Liver (tissue), 9 donors: ENCODE data around the gene TJP3. TPM values are rescaled to one million over a fixed set of nuclear protein-coding genes. Genes with fewer than 3 reads are reported as not detected.

Experiments used
- DNase-seq: peaks from one replicate; pipeline ENCODE4 v3.0.0-alpha.2; 2017; ENCODE audit warnings: low spot score
- H3K27ac ChIP-seq, 2 donors: one replicate each; pipeline ENCODE4 v1.7.0; 2013; ENCODE audit warnings: inconsistent platforms in 2 of 2, low read length in 2 of 2, control low read depth in 1 of 2, low read depth in 1 of 2, mild to moderate bottlenecking in 1 of 2
- H3K27me3 ChIP-seq, 4 donors: one replicate each; pipeline versions ENCODE4 v1.6.1 to v1.7.0; 2013; ENCODE audit warnings: low read length in 3 of 4, inconsistent platforms in 1 of 4, mild to moderate bottlenecking in 1 of 4, moderate library complexity in 1 of 4; ENCODE audit not compliant: control insufficient read depth in 4 of 4, insufficient read depth in 4 of 4
- H3K36me3 ChIP-seq, 4 donors: one replicate each; pipeline versions ENCODE4 v1.6.1 to v1.7.0; 2013; ENCODE audit warnings: low read length in 3 of 4, mild to moderate bottlenecking in 3 of 4, low read depth in 1 of 4, moderate library complexity in 1 of 4; ENCODE audit not compliant: control insufficient read depth in 4 of 4, insufficient read depth in 3 of 4
- H3K4me1 ChIP-seq, 4 donors: one replicate each; pipeline versions ENCODE4 v1.6.1 to v1.7.0; 2013; ENCODE audit warnings: low read length in 3 of 4, mild to moderate bottlenecking in 3 of 4, moderate library complexity in 1 of 4; ENCODE audit not compliant: control insufficient read depth in 4 of 4, insufficient read depth in 4 of 4
- H3K4me3 ChIP-seq, 3 donors: one replicate each; pipeline versions ENCODE4 v1.6.1 to v1.7.0; 2013; ENCODE audit warnings: low read length in 3 of 3, control low read depth in 1 of 3, low read depth in 1 of 3, mild to moderate bottlenecking in 1 of 3
- H3K9ac ChIP-seq, 2 donors: one replicate each; pipeline ENCODE4 v1.7.0; 2013; ENCODE audit warnings: low read length in 2 of 2, mild to moderate bottlenecking in 2 of 2, moderate library complexity in 2 of 2, control low read depth in 1 of 2, low read depth in 1 of 2
- H3K9me3 ChIP-seq, 4 donors: one replicate each; pipeline versions ENCODE4 v1.6.1 to v1.7.0; 2013; ENCODE audit warnings: low read length in 3 of 4; ENCODE audit not compliant: control insufficient read depth in 4 of 4
- EGR1 ChIP-seq, 2 donors: IDR thresholded peaks; 2 replicates each; pipeline ENCODE4 v1.6.1; 2016 to 2018; ENCODE audit warnings: antibody characterized with exemption in 2 of 2, low read depth in 2 of 2
- FOXA1 ChIP-seq: IDR thresholded peaks from 2 replicates; pipeline ENCODE4 v1.6.1; 2016; ENCODE audit warnings: antibody characterized with exemption
- FOXA2 ChIP-seq: IDR thresholded peaks from 2 replicates; pipeline ENCODE4 v1.6.1; 2016; ENCODE audit warnings: antibody characterized with exemption
- GABPA ChIP-seq, 2 donors: IDR thresholded peaks in 1 of 2; conservative IDR thresholded peaks in 1 of 2; 2 replicates each; pipeline ENCODE4 v1.6.1; 2016; ENCODE audit warnings: antibody characterized with exemption in 2 of 2, mild to moderate bottlenecking in 1 of 2, moderate library complexity in 1 of 2
- JUND ChIP-seq, 2 donors: IDR thresholded peaks; 2 replicates each; pipeline ENCODE4 v1.6.1; 2016; ENCODE audit warnings: antibody characterized with exemption in 2 of 2
- RAD21 ChIP-seq, 2 donors: IDR thresholded peaks; 2 replicates each; pipeline ENCODE4 v1.6.1; 2016; ENCODE audit warnings: antibody characterized with exemption in 2 of 2, mild to moderate bottlenecking in 2 of 2
- RXRA ChIP-seq, 2 donors: IDR thresholded peaks; 2 replicates each; pipeline ENCODE4 v1.6.1; 2017 to 2018; ENCODE audit warnings: antibody characterized with exemption in 2 of 2, mild to moderate bottlenecking in 1 of 2
- SP1 ChIP-seq: IDR thresholded peaks from 2 replicates; pipeline ENCODE4 v1.6.1; 2018; ENCODE audit warnings: antibody characterized with exemption, mild to moderate bottlenecking
- TAF1 ChIP-seq: conservative IDR thresholded peaks from 2 replicates; pipeline ENCODE4 v1.6.1; 2016; ENCODE audit warnings: antibody characterized with exemption, mild to moderate bottlenecking
- YY1 ChIP-seq: IDR thresholded peaks from 2 replicates; pipeline ENCODE4 v1.6.1; 2016; ENCODE audit warnings: antibody characterized with exemption, mild to moderate bottlenecking
- WGBS: extraction: QIAGEN DNeasy Blood & Tissue Kit; methylation state at CpG from one replicate; pipeline ENCODE4 v1.1.7; 2013; 5-methylcytosine and 5-hydroxymethylcytosine counted together
- polyA plus RNA-seq, 2 donors: library from polyadenylated mRNA; stranded (reverse) in 1 of 2; unstranded in 1 of 2; fragments of 200-250 nt in 1 of 2; fragments of >200 nt in 1 of 2; fragmentation: Nextera tagmentation in 1 of 2; extraction: Ambion mirVana in 1 of 2; gene quantifications; one replicate each; pipeline versions ENCODE4 v1.2.1 to v1.2.3, GENCODE V29; 2013 to 2015
- total RNA-seq, 2 donors: library from RNA; depleted of rRNA; stranded (reverse); fragments of >200 nt; gene quantifications; one replicate each; pipeline ENCODE4 v1.2.3, GENCODE V29; 2014
- TF ChIP-seq, protein P1 (sequence below): fragments of 150-350 bp; IDR thresholded peaks from 2 replicates; pipeline ENCODE4 v1.5.1; 2017; ENCODE audit warnings: improper control_type of control experiment, low read depth, low read length; ENCODE audit not compliant: missing input control
- TF ChIP-seq, protein P2 (sequence below): IDR thresholded peaks from 2 replicates; pipeline ENCODE4 v1.6.1; 2016; ENCODE audit warnings: antibody characterized with exemption
- TF ChIP-seq, protein P3 (sequence below): IDR thresholded peaks from 2 replicates; pipeline ENCODE4 v1.6.1; 2016; ENCODE audit warnings: antibody characterized with exemption, mild to moderate bottlenecking
- TF ChIP-seq, protein P4 (sequence below): IDR thresholded peaks from 2 replicates; pipeline ENCODE4 v1.6.1; 2016; ENCODE audit warnings: antibody characterized with exemption
- TF ChIP-seq, protein P5 (sequence below): IDR thresholded peaks from 2 replicates; pipeline ENCODE4 v1.6.1; 2016; ENCODE audit warnings: antibody characterized with exemption
- donor health status: healthy.
- donor health status: healthy.
- donor health status: healthy.
- donor health status: healthy.
- donor health status: healthy.

The TJP3 gene
- total and polyA plus RNA-seq, 4 donors: 6.0 to 9.8 (median 6.7) TPM

DNA sequence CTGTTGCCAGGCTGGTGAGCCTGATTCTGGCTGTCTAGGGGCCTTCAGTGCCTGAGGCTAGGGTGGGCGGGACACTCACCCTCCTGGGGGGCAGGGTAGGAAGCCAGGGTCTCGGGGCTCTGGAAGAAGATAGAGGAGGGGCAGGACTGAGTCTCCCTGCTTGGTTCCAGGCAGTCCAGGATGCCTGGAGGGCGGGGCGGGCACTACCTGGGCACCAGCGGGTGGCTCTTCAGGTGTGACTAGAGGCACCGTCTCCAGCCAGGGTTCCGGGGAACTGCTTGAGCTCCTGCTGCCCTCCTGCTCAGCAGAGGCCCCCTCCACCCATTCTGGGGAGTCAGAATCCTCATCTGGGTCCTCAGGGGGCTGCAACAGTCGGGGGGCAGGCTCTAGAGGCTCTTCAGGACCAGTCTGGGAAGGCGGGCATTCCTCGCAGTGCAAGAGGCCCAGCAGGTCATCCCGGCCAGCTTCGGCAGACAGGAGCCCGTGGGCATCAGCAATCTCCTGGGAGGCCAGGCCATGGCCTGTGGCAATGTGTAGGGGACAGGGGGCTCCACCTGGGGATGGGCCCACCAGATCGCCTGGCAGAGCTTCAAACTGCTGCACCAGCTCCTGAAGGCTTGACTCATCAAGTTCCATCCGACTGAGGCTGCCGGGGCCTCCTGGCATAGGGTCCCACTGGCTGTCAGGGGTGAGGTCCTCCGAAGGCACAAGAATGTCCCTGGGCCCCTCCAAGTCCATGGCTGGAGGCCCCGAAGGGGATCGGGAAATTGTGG lies 51.5 kb downstream of the TJP3 start:
- DNase-seq: no peak
- no peak overlapping the region for H3K9ac ChIP-seq
- 92% methylated on average over 19 of the region's 19 CpGs for WGBS
- no peaks in the 10 kb centered on the region for H3K27me3 ChIP-seq
- H3K4me1 ChIP-seq: peaks cover 5 to 22% (median 14%) of the 10 kb centered on the region in 4 donors
- H3K36me3 ChIP-seq: peaks cover 0 to 6% (median 4%) of the 10 kb centered on the region in 4 donors
- no peaks in the 10 kb centered on the region for H3K9me3 ChIP-seq
- no peak overlapping the region for H3K4me3 ChIP-seq
- TF ChIP-seq, protein P1, sequence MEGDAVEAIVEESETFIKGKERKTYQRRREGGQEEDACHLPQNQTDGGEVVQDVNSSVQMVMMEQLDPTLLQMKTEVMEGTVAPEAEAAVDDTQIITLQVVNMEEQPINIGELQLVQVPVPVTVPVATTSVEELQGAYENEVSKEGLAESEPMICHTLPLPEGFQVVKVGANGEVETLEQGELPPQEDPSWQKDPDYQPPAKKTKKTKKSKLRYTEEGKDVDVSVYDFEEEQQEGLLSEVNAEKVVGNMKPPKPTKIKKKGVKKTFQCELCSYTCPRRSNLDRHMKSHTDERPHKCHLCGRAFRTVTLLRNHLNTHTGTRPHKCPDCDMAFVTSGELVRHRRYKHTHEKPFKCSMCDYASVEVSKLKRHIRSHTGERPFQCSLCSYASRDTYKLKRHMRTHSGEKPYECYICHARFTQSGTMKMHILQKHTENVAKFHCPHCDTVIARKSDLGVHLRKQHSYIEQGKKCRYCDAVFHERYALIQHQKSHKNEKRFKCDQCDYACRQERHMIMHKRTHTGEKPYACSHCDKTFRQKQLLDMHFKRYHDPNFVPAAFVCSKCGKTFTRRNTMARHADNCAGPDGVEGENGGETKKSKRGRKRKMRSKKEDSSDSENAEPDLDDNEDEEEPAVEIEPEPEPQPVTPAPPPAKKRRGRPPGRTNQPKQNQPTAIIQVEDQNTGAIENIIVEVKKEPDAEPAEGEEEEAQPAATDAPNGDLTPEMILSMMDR: no peak
- TF ChIP-seq YY1: no peak
- TF ChIP-seq JUND (IDR thresholded peaks at IDR 0.05): no peak
- TF ChIP-seq, protein P2, sequence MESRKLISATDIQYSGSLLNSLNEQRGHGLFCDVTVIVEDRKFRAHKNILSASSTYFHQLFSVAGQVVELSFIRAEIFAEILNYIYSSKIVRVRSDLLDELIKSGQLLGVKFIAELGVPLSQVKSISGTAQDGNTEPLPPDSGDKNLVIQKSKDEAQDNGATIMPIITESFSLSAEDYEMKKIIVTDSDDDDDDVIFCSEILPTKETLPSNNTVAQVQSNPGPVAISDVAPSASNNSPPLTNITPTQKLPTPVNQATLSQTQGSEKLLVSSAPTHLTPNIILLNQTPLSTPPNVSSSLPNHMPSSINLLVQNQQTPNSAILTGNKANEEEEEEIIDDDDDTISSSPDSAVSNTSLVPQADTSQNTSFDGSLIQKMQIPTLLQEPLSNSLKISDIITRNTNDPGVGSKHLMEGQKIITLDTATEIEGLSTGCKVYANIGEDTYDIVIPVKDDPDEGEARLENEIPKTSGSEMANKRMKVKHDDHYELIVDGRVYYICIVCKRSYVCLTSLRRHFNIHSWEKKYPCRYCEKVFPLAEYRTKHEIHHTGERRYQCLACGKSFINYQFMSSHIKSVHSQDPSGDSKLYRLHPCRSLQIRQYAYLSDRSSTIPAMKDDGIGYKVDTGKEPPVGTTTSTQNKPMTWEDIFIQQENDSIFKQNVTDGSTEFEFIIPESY: no peak
- TF ChIP-seq, protein P3, sequence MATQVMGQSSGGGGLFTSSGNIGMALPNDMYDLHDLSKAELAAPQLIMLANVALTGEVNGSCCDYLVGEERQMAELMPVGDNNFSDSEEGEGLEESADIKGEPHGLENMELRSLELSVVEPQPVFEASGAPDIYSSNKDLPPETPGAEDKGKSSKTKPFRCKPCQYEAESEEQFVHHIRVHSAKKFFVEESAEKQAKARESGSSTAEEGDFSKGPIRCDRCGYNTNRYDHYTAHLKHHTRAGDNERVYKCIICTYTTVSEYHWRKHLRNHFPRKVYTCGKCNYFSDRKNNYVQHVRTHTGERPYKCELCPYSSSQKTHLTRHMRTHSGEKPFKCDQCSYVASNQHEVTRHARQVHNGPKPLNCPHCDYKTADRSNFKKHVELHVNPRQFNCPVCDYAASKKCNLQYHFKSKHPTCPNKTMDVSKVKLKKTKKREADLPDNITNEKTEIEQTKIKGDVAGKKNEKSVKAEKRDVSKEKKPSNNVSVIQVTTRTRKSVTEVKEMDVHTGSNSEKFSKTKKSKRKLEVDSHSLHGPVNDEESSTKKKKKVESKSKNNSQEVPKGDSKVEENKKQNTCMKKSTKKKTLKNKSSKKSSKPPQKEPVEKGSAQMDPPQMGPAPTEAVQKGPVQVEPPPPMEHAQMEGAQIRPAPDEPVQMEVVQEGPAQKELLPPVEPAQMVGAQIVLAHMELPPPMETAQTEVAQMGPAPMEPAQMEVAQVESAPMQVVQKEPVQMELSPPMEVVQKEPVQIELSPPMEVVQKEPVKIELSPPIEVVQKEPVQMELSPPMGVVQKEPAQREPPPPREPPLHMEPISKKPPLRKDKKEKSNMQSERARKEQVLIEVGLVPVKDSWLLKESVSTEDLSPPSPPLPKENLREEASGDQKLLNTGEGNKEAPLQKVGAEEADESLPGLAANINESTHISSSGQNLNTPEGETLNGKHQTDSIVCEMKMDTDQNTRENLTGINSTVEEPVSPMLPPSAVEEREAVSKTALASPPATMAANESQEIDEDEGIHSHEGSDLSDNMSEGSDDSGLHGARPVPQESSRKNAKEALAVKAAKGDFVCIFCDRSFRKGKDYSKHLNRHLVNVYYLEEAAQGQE: no peak
- no peak for TF ChIP-seq SP1
- TF ChIP-seq EGR1 (IDR thresholded peaks at IDR 0.05; ENCODE audit: low read depth in 2 of 2): no peak
- no peak for TF ChIP-seq RXRA (IDR thresholded peaks at IDR 0.05)
- TF ChIP-seq, protein P4, sequence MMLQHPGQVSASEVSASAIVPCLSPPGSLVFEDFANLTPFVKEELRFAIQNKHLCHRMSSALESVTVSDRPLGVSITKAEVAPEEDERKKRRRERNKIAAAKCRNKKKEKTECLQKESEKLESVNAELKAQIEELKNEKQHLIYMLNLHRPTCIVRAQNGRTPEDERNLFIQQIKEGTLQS: no peak
- no peak overlapping the region for H3K27ac ChIP-seq

DNA sequence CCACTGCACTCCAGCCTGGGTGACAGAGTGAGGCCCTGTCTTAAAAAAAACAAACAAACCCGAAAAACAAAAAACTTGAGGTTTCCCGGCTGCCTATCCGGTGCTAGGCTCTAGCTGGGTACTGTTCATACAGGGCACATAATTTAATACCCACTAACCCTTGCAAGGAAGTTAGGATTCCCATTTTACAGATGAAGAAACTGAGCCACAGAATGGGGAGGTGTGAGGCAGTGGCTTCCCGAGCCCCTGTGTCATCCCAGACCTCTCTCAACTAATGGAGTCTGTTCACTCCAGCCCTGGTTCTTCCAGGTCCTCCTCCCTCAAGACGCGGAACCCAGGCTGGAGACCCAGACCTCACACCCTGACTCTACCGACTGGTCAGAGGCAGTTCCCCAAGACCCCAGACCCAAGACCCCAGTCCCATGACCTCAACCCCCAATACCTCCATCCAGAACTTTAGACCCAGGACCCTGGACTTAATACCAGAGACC lies 52.7 kb downstream of the TJP3 start:
- no peaks in the 10 kb centered on the region for H3K9me3 ChIP-seq
- H3K27me3 ChIP-seq: no peaks in the 10 kb centered on the region
- TF ChIP-seq RAD21 (IDR thresholded peaks at IDR 0.05) (no peak), GABPA (IDR thresholded peaks at IDR 0.05 in 1 of 2, conservative IDR thresholded peaks at IDR 0.05 in 1 of 2) (no peak), YY1 (no peak), FOXA1 (no peak), TAF1 (no peak), FOXA2 (no peak)
- TF ChIP-seq, protein P3: no peak
- TF ChIP-seq, protein P5, sequence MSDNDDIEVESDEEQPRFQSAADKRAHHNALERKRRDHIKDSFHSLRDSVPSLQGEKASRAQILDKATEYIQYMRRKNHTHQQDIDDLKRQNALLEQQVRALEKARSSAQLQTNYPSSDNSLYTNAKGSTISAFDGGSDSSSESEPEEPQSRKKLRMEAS: no peak
- TF ChIP-seq, protein P4: no peak
- TF ChIP-seq, protein P2: no peak
- no peak for DNase-seq
- peaks cover 0 to 11% (median 4%) of the 10 kb centered on the region in 4 donors for H3K36me3 ChIP-seq
- peak overlapping the region; percentile 77 to 100 for H3K27ac ChIP-seq
- peaks cover 5 to 22% (median 14%) of the 10 kb centered on the region in 4 donors for H3K4me1 ChIP-seq
- peak overlapping the region; percentile 96 to 98 for H3K9ac ChIP-seq
- H3K4me3 ChIP-seq: peak overlapping the region; percentile 78 to 90 (median 83)
- 22% methylated on average over 7 of the region's 7 CpGs for WGBS
